ENCODE results near the gene SRCAP.
A peak's percentile ranks its signal among the peaks of the same experiment; 100 is the strongest.

The SRCAP gene

GRCh38 chr16:30753596-30753995, 54.6 kb downstream of the SRCAP start:
- no peak for DNase-seq (ENCODE audit: low read depth in 2 of 2, low spot score in 1 of 2)

GRCh38 chr16:30755955-30756780, 57.2 kb downstream of the SRCAP start:
- DNase-seq (ENCODE audit: low read depth in 2 of 2, low spot score in 1 of 2): no peak

- no peak for DNase-seq (ENCODE audit: low read depth in 2 of 2, low spot score in 1 of 2)
These were observed 57.8 kb downstream of the SRCAP start for GRCh38 chr16:30756781-30757100.

- no peak for DNase-seq (ENCODE audit: low read depth in 2 of 2, low spot score in 1 of 2)
These were observed 58.3 kb downstream of the SRCAP start for GRCh38 chr16:30757316-30757715.

- no peak for DNase-seq (ENCODE audit: low read depth in 2 of 2, low spot score in 1 of 2)
These were observed 60.1 kb downstream of the SRCAP start for GRCh38 chr16:30758988-30759491.

GRCh38 chr16:30760001-30760559, 61.1 kb downstream of the SRCAP start:
- DNase-seq (ENCODE audit: low read depth in 2 of 2, low spot score in 1 of 2): no peak

- DNase-seq (ENCODE audit: low read depth in 2 of 2, low spot score in 1 of 2): no peak
These were observed 61.8 kb downstream of the SRCAP start for GRCh38 chr16:30760577-30761426.

- DNase-seq (ENCODE audit: low read depth in 2 of 2, low spot score in 1 of 2): peak; percentile 14 to 30
These were observed 62.5 kb downstream of the SRCAP start for GRCh38 chr16:30761427-30761927.

- peak; percentile 65 to 89 for DNase-seq (ENCODE audit: low read depth in 2 of 2, low spot score in 1 of 2)
These were observed 63.2 kb downstream of the SRCAP start, which contains the start of the genes CFAP119 and RNF40 for GRCh38 chr16:30761928-30762902. CFAP119 (minus strand) TSS chr16:30762062; CDS start chr16:30761748, 314 bp downstream. RNF40 (plus strand) TSS chr16:30762322; CDS start chr16:30762546, 224 bp downstream.

- DNase-seq (ENCODE audit: low read depth in 2 of 2, low spot score in 1 of 2): no peak
These were observed 64.2 kb downstream of the SRCAP start for GRCh38 chr16:30762991-30763725.

GRCh38 chr16:30764086-30764485, 65.1 kb downstream of the SRCAP start:
- no peak for DNase-seq (ENCODE audit: low read depth in 2 of 2, low spot score in 1 of 2)

GRCh38 chr16:30764816-30765465, 66.0 kb downstream of the SRCAP start:
- DNase-seq (ENCODE audit: low read depth in 2 of 2, low spot score in 1 of 2): no peak

- DNase-seq (ENCODE audit: low read depth in 2 of 2, low spot score in 1 of 2): no peak
These were observed 67.4 kb downstream of the SRCAP start for GRCh38 chr16:30766206-30766932.

GRCh38 chr16:30766933-30767284, 67.9 kb downstream of the SRCAP start:
- no peak for DNase-seq (ENCODE audit: low read depth in 2 of 2, low spot score in 1 of 2)

GRCh38 chr16:30767767-30768465, 68.9 kb downstream of the SRCAP start:
- no peak for DNase-seq (ENCODE audit: low read depth in 2 of 2, low spot score in 1 of 2)

GRCh38 chr16:30768583-30769181, 69.7 kb downstream of the SRCAP start:
- DNase-seq (ENCODE audit: low read depth in 2 of 2, low spot score in 1 of 2): no peak

GRCh38 chr16:30769379-30770089, 70.6 kb downstream of the SRCAP start:
- DNase-seq (ENCODE audit: low read depth in 2 of 2, low spot score in 1 of 2): no peak
